HL-60 (cell line): ENCODE results near the gene TAF3.

Experiments
- DNase-seq, 2 experiments: peaks; one replicate each; pipeline ENCODE4 v3.0.0-alpha.2; 2010 to 2020; ENCODE audit warnings: low read depth in 1 of 2, low spot score in 1 of 2
- H3K27ac ChIP-seq: fragments of 250-450 bp; sonication (Bioruptor Pico); replicated peaks from 2 replicates; pipeline ENCODE4 v1.5.1; 2020; ENCODE audit warnings: mild to moderate bottlenecking, moderate library complexity
- H3K27me3 ChIP-seq: fragments of 250-450 bp; sonication (Bioruptor Pico); 2 replicates; pipeline ENCODE4 v1.5.1; 2021; ENCODE audit warnings: mild to moderate bottlenecking, moderate library complexity; ENCODE audit not compliant: insufficient read depth, poor library complexity, severe bottlenecking
- H3K4me3 ChIP-seq: replicated peaks from 2 replicates; pipeline ENCODE4 v1.5.1; 2011; ENCODE audit warnings: mild to moderate bottlenecking, control low read depth, low read length; ENCODE audit not compliant: insufficient read depth
- CTCF ChIP-seq: IDR thresholded peaks from one replicate; pipeline ENCODE4 v1.5.1; 2011; ENCODE audit warnings: low read length, control low read depth, inconsistent platforms; ENCODE audit not compliant: insufficient read depth
- GABPA ChIP-seq: IDR thresholded peaks from 2 replicates; pipeline ENCODE4 v1.6.1; 2012; ENCODE audit warnings: low read depth
- POLR2AphosphoS5 ChIP-seq: IDR thresholded peaks from 2 replicates; pipeline ENCODE4 v1.6.1; 2012; ENCODE audit warnings: low read depth
- SPI1 ChIP-seq: IDR thresholded peaks from 2 replicates; pipeline ENCODE4 v1.6.1; 2012; ENCODE audit warnings: low read depth, mild to moderate bottlenecking, borderline replicate concordance
- TF ChIP-seq, protein P1 (sequence below): IDR thresholded peaks from 2 replicates; pipeline ENCODE4 v1.6.1; 2012; ENCODE audit warnings: low read depth; ENCODE audit not compliant: insufficient replicate concordance

TAF3 gene

DNA sequence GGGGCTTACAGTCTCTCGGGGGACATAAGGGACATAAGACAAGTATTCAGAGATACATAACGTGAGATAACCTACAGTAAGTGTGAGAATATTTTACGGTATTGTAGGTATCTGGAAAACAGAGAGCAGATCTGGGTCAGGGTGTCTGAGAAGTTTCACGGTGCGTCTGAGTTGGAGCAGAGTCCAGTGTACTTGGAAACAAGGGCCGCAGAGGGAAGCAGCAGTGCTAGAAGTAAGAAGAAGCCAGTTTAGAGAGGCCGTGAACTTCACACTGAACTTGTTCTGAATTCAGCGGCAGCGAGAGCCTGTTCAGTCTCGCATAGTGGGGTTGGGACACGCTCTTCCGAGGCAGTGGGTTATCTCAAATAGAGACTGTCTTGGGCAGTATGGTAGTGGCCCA lies 85.5 kb downstream of the TAF3 start:
- H3K4me3 ChIP-seq: no peak overlapping the region
- H3K27me3 ChIP-seq: no peaks in the 10 kb centered on the region
- no peak for TF ChIP-seq CTCF
- no peak for TF ChIP-seq POLR2AphosphoS5
- TF ChIP-seq, protein P1, sequence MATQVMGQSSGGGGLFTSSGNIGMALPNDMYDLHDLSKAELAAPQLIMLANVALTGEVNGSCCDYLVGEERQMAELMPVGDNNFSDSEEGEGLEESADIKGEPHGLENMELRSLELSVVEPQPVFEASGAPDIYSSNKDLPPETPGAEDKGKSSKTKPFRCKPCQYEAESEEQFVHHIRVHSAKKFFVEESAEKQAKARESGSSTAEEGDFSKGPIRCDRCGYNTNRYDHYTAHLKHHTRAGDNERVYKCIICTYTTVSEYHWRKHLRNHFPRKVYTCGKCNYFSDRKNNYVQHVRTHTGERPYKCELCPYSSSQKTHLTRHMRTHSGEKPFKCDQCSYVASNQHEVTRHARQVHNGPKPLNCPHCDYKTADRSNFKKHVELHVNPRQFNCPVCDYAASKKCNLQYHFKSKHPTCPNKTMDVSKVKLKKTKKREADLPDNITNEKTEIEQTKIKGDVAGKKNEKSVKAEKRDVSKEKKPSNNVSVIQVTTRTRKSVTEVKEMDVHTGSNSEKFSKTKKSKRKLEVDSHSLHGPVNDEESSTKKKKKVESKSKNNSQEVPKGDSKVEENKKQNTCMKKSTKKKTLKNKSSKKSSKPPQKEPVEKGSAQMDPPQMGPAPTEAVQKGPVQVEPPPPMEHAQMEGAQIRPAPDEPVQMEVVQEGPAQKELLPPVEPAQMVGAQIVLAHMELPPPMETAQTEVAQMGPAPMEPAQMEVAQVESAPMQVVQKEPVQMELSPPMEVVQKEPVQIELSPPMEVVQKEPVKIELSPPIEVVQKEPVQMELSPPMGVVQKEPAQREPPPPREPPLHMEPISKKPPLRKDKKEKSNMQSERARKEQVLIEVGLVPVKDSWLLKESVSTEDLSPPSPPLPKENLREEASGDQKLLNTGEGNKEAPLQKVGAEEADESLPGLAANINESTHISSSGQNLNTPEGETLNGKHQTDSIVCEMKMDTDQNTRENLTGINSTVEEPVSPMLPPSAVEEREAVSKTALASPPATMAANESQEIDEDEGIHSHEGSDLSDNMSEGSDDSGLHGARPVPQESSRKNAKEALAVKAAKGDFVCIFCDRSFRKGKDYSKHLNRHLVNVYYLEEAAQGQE: no peak
- no peak for TF ChIP-seq GABPA
- no peak for TF ChIP-seq SPI1
- H3K27ac ChIP-seq: no peak overlapping the region
- no peak for DNase-seq

DNA sequence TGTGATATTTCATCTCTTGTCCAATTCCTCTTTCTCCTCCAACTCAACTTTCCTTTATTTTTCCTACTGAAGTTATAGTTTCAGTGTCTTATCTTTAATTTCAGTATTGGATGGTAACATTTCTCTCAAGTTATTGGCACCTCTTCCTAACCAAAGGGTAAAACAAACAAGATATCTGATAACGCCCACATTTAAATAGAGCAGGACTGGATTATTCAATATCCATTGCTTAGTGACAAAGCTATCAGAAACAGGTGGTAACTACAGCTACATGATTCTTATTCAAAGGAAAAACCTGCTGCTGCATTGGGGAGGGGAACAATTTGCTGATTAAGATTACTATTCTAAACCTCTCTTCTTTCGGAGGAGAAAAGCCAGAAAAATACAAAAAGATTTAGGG lies 87.8 kb downstream of the TAF3 start:
- Histone ChIP-seq H3K4me3 (no peak overlapping the region), H3K27ac (no peak overlapping the region), H3K27me3 (no peaks in the 10 kb centered on the region)
- TF ChIP-seq POLR2AphosphoS5 (no peak), SPI1 (no peak), GABPA (no peak), CTCF (no peak)
- TF ChIP-seq, protein P1: no peak
- DNase-seq: no peak

DNA sequence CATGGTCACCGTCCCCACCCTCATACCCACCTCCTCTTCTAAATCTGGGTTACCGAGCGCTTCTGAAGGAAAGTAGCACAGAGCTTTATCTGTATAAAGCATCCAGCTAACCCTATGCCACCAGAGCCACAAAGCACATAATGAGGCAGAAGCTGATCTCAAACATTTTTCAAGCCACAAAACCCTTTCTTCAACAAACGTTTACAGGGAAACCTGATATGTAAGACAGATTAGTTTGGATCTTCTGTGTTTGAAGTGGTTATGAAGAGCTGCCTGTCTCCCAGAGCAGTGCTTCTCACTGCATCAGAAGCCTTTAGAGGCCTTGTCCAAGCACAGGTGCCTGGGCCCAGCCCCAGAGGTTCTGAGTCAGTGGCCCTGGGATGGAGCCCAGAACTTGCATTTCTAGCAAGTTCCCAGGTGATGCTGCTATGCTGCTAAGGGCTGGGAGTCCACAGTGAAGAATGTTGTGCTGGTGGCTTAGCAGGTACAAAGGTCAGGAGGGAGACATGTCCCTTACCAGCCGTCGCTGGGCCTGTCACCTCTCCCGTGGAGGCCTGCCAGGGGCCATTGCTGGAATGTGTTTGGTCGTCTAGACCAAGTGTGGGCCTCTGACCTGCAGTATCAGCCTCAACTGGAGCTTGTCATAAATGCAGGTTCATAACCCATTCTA lies 90.4 kb downstream of the TAF3 start:
- no peak for DNase-seq
- Histone ChIP-seq H3K27ac (no peak overlapping the region), H3K27me3 (no peaks in the 10 kb centered on the region), H3K4me3 (no peak overlapping the region)
- TF ChIP-seq SPI1 (no peak), POLR2AphosphoS5 (no peak), CTCF (no peak), GABPA (no peak)
- TF ChIP-seq, protein P1: no peak
